ENCODE data around the gene TGM4.

- TF ChIP-seq REST (tag by site-specific recombination; IDR thresholded peaks at IDR 0.05) (no peak), CTCF (tag by site-specific recombination; IDR thresholded peaks at IDR 0.05) (no peak), ZNF169 (tag by site-specific recombination; IDR thresholded peaks at IDR 0.05) (no peak), ZNF23 (tag by site-specific recombination; IDR thresholded peaks at IDR 0.05; ENCODE audit: borderline replicate concordance) (no peak), ATF2 (tag by site-specific recombination; IDR thresholded peaks at IDR 0.05; ENCODE audit: low read depth) (no peak), ZNF518A (tag by site-specific recombination; conservative IDR thresholded peaks at IDR 0.05; ENCODE audit: low read depth) (no peak), ZBTB21 (tag by site-specific recombination; IDR thresholded peaks at IDR 0.05) (no peak)
These were observed 41.4 kb upstream of the TGM4 start for GRCh38 chr3:44832965-44833364.

Data from HEK293 (cell line).